AG04450 (cell line): Measurements from ENCODE around the gene FOXD4L6. TPM values are rescaled to one million over a fixed set of nuclear protein-coding genes. Genes with fewer than 3 reads are reported as not detected.
"Not testable (repeated sequence)": the region's sequence is repeated elsewhere in the genome, so short reads cannot be mapped to it uniquely, and the experiment has no call there.

ENCODE experiments used
- CTCF ChIA-PET: fragments of 300-600, 350-600 bp; formaldehyde crosslinking; extraction: SDS; loops from one replicate; lab custom pipeline; 2022; ENCODE audit warnings: antibody characterized with exemption, inconsistent platforms; lab: Charles Lee
- POLR2A ChIA-PET: fragments of 350-600 bp; formaldehyde crosslinking; extraction: SDS; loops from one replicate; lab custom pipeline; 2021; ENCODE audit warnings: antibody characterized with exemption, inconsistent platforms; lab: Yijun Ruan, JAX
- DNase-seq: peaks from one replicate; pipeline ENCODE4 v3.0.0-alpha.2; 2011; ENCODE audit warnings: low read depth, low spot score
- H3K27ac ChIP-seq: one replicate; pipeline ENCODE4 v1.5.1; 2012; ENCODE audit warnings: low read depth, low read length, control low read depth
- H3K27me3 ChIP-seq: one replicate; pipeline ENCODE4 v1.6.0; 2012; ENCODE audit warnings: low read length; ENCODE audit not compliant: control insufficient read depth, insufficient read depth
- H3K4me3 ChIP-seq: 2 replicates; pipeline ENCODE4 v1.5.1; 2011; ENCODE audit warnings: mild to moderate bottlenecking, low read depth, low read length, control low read depth
- H3K9me3 ChIP-seq: 2 replicates; pipeline ENCODE4 v1.5.1; 2012; ENCODE audit warnings: low read length; ENCODE audit not compliant: control insufficient read depth, insufficient read depth
- polyA plus RNA-seq: library from polyadenylated mRNA; depleted of rRNA; stranded (reverse); fragments of >200 nt; gene quantifications from 2 replicates; pipeline ENCODE4 v1.2.3, GENCODE V29; 2011

The FOXD4L6 gene
- polyA plus RNA-seq, 1 experiment = not detected

- H3K27me3 ChIP-seq, CTCF ChIA-PET, POLR2A ChIA-PET, H3K4me3 ChIP-seq, H3K27ac ChIP-seq, H3K9me3 ChIP-seq, DNase-seq: not testable (repeated sequence)
Measured at GRCh38 chr9:41119719-41120118, 8.8 kb downstream of the FOXD4L6 start.

GRCh38 chr9:41119311-41119710 lies 9.2 kb downstream of the FOXD4L6 start:
- CTCF ChIA-PET, H3K27ac ChIP-seq, H3K9me3 ChIP-seq, H3K27me3 ChIP-seq, H3K4me3 ChIP-seq, POLR2A ChIA-PET, DNase-seq: not testable (repeated sequence)

- H3K9me3 ChIP-seq, POLR2A ChIA-PET, CTCF ChIA-PET, H3K27ac ChIP-seq, H3K27me3 ChIP-seq, DNase-seq, H3K4me3 ChIP-seq: not testable (repeated sequence)
Measured at GRCh38 chr9:41113348-41113747, 15.1 kb downstream of the FOXD4L6 start.

GRCh38 chr9:41111414-41111813 lies 17.1 kb downstream of the FOXD4L6 start:
- peaks cover 10% of the 10 kb centered on the region for H3K27me3 ChIP-seq
- H3K9me3 ChIP-seq, CTCF ChIA-PET, DNase-seq, POLR2A ChIA-PET, H3K27ac ChIP-seq, H3K4me3 ChIP-seq: not testable (repeated sequence)

DNA sequence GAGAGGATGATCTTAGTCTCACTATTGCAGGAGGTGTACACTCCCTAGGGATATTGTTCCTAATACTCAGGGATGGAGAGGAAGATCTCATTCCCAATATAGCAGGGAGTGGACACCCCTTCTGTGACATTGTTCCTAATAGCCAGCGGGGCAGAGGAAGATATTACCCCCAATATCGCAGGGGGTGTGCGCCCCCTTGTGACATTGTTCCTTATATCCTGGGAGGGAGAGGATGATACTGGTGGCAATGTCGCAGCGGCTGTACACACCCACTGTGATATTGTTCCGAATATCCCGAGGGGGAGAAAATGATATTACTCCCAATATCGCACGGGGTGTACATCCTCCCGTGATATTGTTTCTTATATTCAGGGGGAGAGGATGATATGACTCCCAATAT lies 17.6 kb downstream of the FOXD4L6 start:
- H3K4me3 ChIP-seq, POLR2A ChIA-PET, H3K9me3 ChIP-seq, CTCF ChIA-PET, DNase-seq, H3K27ac ChIP-seq: not testable (repeated sequence)
- peaks cover 10% of the 10 kb centered on the region for H3K27me3 ChIP-seq

DNA sequence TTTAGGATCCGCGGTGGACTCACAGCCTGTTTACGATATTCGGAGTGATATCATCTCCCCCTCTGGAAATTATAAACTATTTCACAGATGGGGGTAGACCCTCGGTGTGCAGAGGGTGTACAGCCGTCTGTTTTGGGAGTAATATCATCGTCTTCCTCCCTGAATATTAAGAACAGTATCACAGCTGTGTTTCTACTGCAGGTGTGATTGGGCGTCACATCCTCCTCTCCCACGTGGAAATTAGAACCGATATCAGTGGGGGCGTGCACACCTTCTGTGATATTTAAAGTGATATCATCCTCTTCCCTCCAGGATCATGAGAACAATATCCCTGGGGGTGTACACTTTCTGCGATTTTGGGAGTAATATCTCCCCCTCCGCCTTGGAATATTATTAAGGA lies 19.2 kb downstream of the FOXD4L6 start:
- H3K27ac ChIP-seq, H3K9me3 ChIP-seq, DNase-seq, POLR2A ChIA-PET, H3K4me3 ChIP-seq, CTCF ChIA-PET: not testable (repeated sequence)
- H3K27me3 ChIP-seq = peaks cover 10% of the 10 kb centered on the region

DNA sequence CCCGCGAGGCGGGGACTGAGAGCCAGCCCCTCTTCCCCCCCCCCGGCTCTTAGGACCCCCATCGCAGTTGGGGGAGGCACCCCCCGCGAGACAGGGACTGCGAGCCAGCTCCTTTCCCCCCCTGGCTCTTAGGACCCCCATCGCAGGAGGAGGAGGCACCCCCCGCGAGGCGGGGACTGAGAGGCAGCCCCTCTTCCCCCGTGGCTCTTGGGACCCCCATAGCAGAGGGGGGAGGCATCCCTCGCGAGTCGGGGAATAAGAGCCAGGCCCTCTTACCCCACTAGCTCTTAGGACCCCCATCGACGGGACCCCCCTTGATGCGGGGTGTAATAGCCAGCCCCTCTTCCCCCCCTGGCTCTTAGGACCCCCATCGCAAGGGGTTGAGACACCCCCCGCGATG lies 19.7 kb downstream of the FOXD4L6 start:
- H3K4me3 ChIP-seq, H3K27ac ChIP-seq, H3K9me3 ChIP-seq, DNase-seq, CTCF ChIA-PET, POLR2A ChIA-PET: not testable (repeated sequence)
- peaks cover 10% of the 10 kb centered on the region for H3K27me3 ChIP-seq

DNA sequence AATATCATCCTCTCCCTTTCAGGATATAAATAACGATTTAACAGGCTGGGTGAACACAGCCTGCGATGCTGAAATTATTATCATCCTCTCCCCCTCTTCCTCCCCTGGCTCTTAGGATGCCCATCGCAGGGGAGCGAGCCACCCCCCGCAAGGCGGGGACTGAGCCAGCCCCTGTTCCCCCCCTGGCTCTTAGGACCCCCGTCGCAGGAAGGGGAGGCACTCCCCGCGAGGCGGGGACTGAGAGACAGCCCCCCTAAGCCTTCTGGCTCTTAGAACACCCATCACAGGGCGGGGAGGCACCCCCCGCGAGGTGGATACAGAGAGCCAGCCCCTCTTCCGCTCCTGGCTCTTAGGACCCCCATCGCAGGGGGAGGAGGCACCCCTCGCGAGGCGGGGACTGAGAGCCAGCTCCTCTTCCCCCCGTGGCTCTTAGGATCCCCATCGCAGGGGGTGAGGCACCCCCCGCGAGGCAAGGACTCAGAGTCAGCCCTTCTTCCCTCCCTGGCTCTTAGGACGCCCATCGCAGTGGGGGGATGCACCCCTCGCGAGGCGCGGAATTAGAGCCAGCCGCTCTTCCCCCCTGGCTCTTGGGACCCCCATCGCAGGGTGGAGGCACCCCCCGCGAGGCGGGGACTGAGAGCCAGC lies 21.9 kb downstream of the FOXD4L6 start:
- DNase-seq, H3K9me3 ChIP-seq: not testable (repeated sequence)

GRCh38 chr9:41105557-41106253 lies 22.8 kb downstream of the FOXD4L6 start:
- H3K4me3 ChIP-seq, CTCF ChIA-PET, DNase-seq, POLR2A ChIA-PET, H3K27ac ChIP-seq, H3K9me3 ChIP-seq: not testable (repeated sequence)
- peaks cover 10% of the 10 kb centered on the region for H3K27me3 ChIP-seq

More for the DNA sequence above, 21.9 kb downstream of the FOXD4L6 start:
- H3K27ac ChIP-seq, CTCF ChIA-PET, H3K4me3 ChIP-seq, POLR2A ChIA-PET: not testable (repeated sequence)
- H3K27me3 ChIP-seq = peaks cover 10% of the 10 kb centered on the region

- H3K9me3 ChIP-seq, CTCF ChIA-PET, H3K27ac ChIP-seq, DNase-seq, POLR2A ChIA-PET, H3K4me3 ChIP-seq: not testable (repeated sequence)
- H3K27me3 ChIP-seq = peaks cover 10% of the 10 kb centered on the region
Measured at GRCh38 chr9:41104542-41104941, 23.9 kb downstream of the FOXD4L6 start.

GRCh38 chr9:41100508-41100907 lies 28.0 kb downstream of the FOXD4L6 start:
- POLR2A ChIA-PET, H3K9me3 ChIP-seq, H3K27me3 ChIP-seq, DNase-seq, CTCF ChIA-PET, H3K4me3 ChIP-seq, H3K27ac ChIP-seq: not testable (repeated sequence)

DNA sequence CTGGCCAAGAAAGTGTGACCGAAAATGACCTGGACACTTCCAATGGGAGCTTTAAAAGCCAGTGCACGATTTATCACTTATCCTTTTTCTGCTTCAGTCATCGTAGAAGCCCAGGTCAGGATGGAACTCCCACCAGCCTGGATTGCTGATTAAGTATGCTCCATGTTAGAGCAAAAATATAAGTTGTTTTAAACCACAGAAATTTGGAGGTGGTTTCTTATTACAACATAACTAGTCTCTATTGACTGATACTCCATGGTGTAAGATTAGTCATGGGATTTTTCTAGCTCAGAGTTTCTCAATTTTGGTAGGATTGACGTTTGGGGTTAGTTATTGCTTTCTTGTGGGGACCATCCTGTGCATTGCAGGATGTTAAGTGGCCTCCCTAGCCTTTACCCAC lies 29.7 kb downstream of the FOXD4L6 start:
- POLR2A ChIA-PET, H3K27me3 ChIP-seq, DNase-seq, H3K4me3 ChIP-seq, CTCF ChIA-PET, H3K27ac ChIP-seq, H3K9me3 ChIP-seq: not testable (repeated sequence)
